ENCODE data around the gene TMEM255B.

Gene TMEM255B

GRCh38 chr13:113805431-113806103 is 46.5 kb downstream of the TMEM255B start:
- TF ChIP-seq ISL1 (CRISPR knock-in tag; IDR thresholded peaks at IDR 0.05) (no peak), TOX (CRISPR knock-in tag; IDR thresholded peaks at IDR 0.05; ENCODE audit: borderline replicate concordance) (no peak), ZFP3 (CRISPR knock-in tag; IDR thresholded peaks at IDR 0.05) (no peak), BACH2 (CRISPR knock-in tag; IDR thresholded peaks at IDR 0.05; ENCODE audit: borderline replicate concordance) (no peak), PATZ1 (CRISPR knock-in tag; IDR thresholded peaks at IDR 0.05; ENCODE audit: borderline replicate concordance) (no peak), ESRRG (CRISPR knock-in tag; IDR thresholded peaks at IDR 0.05) (no peak), SNAI2 (CRISPR knock-in tag; IDR thresholded peaks at IDR 0.05) (no peak), GLIS3 (CRISPR knock-in tag; IDR thresholded peaks at IDR 0.05) (no peak)
- ATAC-seq, result no peak

- TF ChIP-seq OSR1 (CRISPR knock-in tag; IDR thresholded peaks at IDR 0.05) (no peak), POU6F1 (CRISPR knock-in tag; IDR thresholded peaks at IDR 0.05; ENCODE audit: borderline replicate concordance, low read depth) (no peak), TSHZ2 (CRISPR knock-in tag; IDR thresholded peaks at IDR 0.05) (no peak), ZNF70 (CRISPR knock-in tag; IDR thresholded peaks at IDR 0.05) (no peak), ZC3H10 (CRISPR knock-in tag; IDR thresholded peaks at IDR 0.05) (no peak), CSDC2 (CRISPR knock-in tag; IDR thresholded peaks at IDR 0.05) (no peak)
- no peak for ATAC-seq
Observed at GRCh38 chr13:113806104-113806471, 47.1 kb downstream of the TMEM255B start.

- TF ChIP-seq CSRNP3 (CRISPR knock-in tag; IDR thresholded peaks at IDR 0.05) (no peak), PPARA (CRISPR knock-in tag; IDR thresholded peaks at IDR 0.05; ENCODE audit: borderline replicate concordance) (no peak), CREB5 (CRISPR knock-in tag; IDR thresholded peaks at IDR 0.05; ENCODE audit: low read depth) (no peak), ZFP30 (CRISPR knock-in tag; IDR thresholded peaks at IDR 0.05) (no peak), ESRRG (CRISPR knock-in tag; IDR thresholded peaks at IDR 0.05) (no peak), TSHZ2 (CRISPR knock-in tag; IDR thresholded peaks at IDR 0.05) (no peak), BACH2 (CRISPR knock-in tag; IDR thresholded peaks at IDR 0.05; ENCODE audit: borderline replicate concordance) (no peak), ZC3H10 (CRISPR knock-in tag; IDR thresholded peaks at IDR 0.05) (no peak), OSR1 (CRISPR knock-in tag; IDR thresholded peaks at IDR 0.05) (no peak)
- ATAC-seq, result no peak
Observed at GRCh38 chr13:113806526-113806925, 47.5 kb downstream of the TMEM255B start.
